Measurements from ENCODE around the gene C11orf91. TPM values are rescaled to one million over a fixed set of nuclear protein-coding genes. Genes with fewer than 3 reads are reported as not detected.

Gene C11orf91
- total and polyA plus RNA-seq, 12 donors: 0.22 to 0.27 TPM; not detected in 10

- H3K27me3 ChIP-seq: no peaks in the 10 kb centered on the region
- WGBS, 4 donors: 40 to 52% (median 46%) methylated on average over 4 of the region's 4 CpGs
- no peak for TF ChIP-seq CTCF (IDR thresholded peaks at IDR 0.05)
- no peak for TF ChIP-seq POLR2A (IDR thresholded peaks at IDR 0.05)
- intact Hi-C loops (cut with DNase I): no loop called here
- DNase-seq: peak in 6 of 7 donors; percentile 41 to 67 (median 60)
- peaks cover 0 to 21% of the 10 kb centered on the region in 2 donors for H3K36me3 ChIP-seq (replicated peaks in 1 of 2)
- peaks cover 31 to 42% of the 10 kb centered on the region in 2 donors for H3K4me1 ChIP-seq (replicated peaks in 1 of 2)
- no peaks in the 10 kb centered on the region for H3K9me3 ChIP-seq (replicated peaks in 1 of 3)
- no peak overlapping the region for H3K4me3 ChIP-seq
- H3K27ac ChIP-seq: peak overlapping the region; percentile 35 to 88 (median 43)
Measured at GRCh38 chr11:33724644-33725035, 24.0 kb upstream of the C11orf91 start.

GRCh38 chr11:33723238-33723881 is 22.7 kb upstream of the C11orf91 start:
- no peak for TF ChIP-seq POLR2A (IDR thresholded peaks at IDR 0.05)
- TF ChIP-seq CTCF (IDR thresholded peaks at IDR 0.05): no peak
- Histone ChIP-seq H3K4me3 (no peak overlapping the region), H3K4me1 (replicated peaks in 1 of 2) (peaks cover 31 to 42% of the 10 kb centered on the region in 2 donors), H3K27me3 (no peaks in the 10 kb centered on the region), H3K27ac (peak overlapping the region; percentile 35 to 88 (median 43)), H3K36me3 (replicated peaks in 1 of 2) (peaks cover 0 to 34% of the 10 kb centered on the region in 2 donors), H3K9me3 (replicated peaks in 1 of 3) (no peaks in the 10 kb centered on the region)
- WGBS, 4 donors: 47 to 61% (median 54%) methylated on average over 6 of the region's 6 CpGs
- DNase-seq: peak in 6 of 7 donors; percentile 42 to 78 (median 60)
- intact Hi-C loops (cut with DNase I): no loop called here

- TF ChIP-seq POLR2A (IDR thresholded peaks at IDR 0.05) (peak in 1 of 2 donors; percentile 44), CTCF (IDR thresholded peaks at IDR 0.05) (no peak)
- no peak overlapping the region for H3K4me3 ChIP-seq
- intact Hi-C loops (cut with DNase I): no loop called here
- peak overlapping the region; percentile 19 to 88 (median 41) for H3K27ac ChIP-seq
- H3K4me1 ChIP-seq (replicated peaks in 1 of 2): peaks cover 31 to 42% of the 10 kb centered on the region in 2 donors
- H3K9me3 ChIP-seq (replicated peaks in 1 of 3): no peaks in the 10 kb centered on the region
- no peaks in the 10 kb centered on the region for H3K27me3 ChIP-seq
- peaks cover 0 to 36% of the 10 kb centered on the region in 2 donors for H3K36me3 ChIP-seq (replicated peaks in 1 of 2)
- DNase-seq: peak in 5 of 7 donors; percentile 50 to 75 (median 63)
- 54 to 87% (median 67%) methylated on average over 2 of the region's 2 CpGs for WGBS, 4 donors
Measured at GRCh38 chr11:33722590-33723234, 22.1 kb upstream of the C11orf91 start.

GRCh38 chr11:33721984-33722383 is 21.4 kb upstream of the C11orf91 start:
- 59 to 74% (median 66%) methylated on average over 1 to 5 of the region's 5 CpGs for WGBS, 4 donors
- H3K36me3 ChIP-seq (replicated peaks in 1 of 2): peaks cover 0 to 43% of the 10 kb centered on the region in 2 donors
- H3K4me3 ChIP-seq: no peak overlapping the region
- no peaks in the 10 kb centered on the region for H3K27me3 ChIP-seq
- peaks cover 31 to 41% of the 10 kb centered on the region in 2 donors for H3K4me1 ChIP-seq (replicated peaks in 1 of 2)
- no peak for TF ChIP-seq CTCF (IDR thresholded peaks at IDR 0.05)
- TF ChIP-seq POLR2A (IDR thresholded peaks at IDR 0.05): no peak
- DNase-seq: no peak
- intact Hi-C loops (cut with DNase I): no loop called here
- peak overlapping the region in 4 of 5 donors; percentile 39 to 88 (median 58) for H3K27ac ChIP-seq
- no peaks in the 10 kb centered on the region for H3K9me3 ChIP-seq (replicated peaks in 1 of 3)
